ENCODE data around the gene ATRIP. TPM values are rescaled to one million over a fixed set of nuclear protein-coding genes. Genes with fewer than 3 reads are reported as not detected.
"Not testable (repeated sequence)": the region's sequence is repeated elsewhere in the genome, so short reads cannot be mapped to it uniquely, and the experiment has no call there.

The ATRIP gene
- total RNA-seq, 1 donor from 2014 or later = 5.9 TPM

- DNase-seq = no peak
These were observed 22.7 kb downstream of the ATRIP start for GRCh38 chr3:48469046-48469915.

GRCh38 chr3:48470286-48470685 is 23.7 kb downstream of the ATRIP start:
- no peak for DNase-seq

GRCh38 chr3:48472673-48472922 is 26.1 kb downstream of the ATRIP start:
- no peak for DNase-seq

GRCh38 chr3:48472923-48473616 is 26.5 kb downstream of the ATRIP start:
- DNase-seq = peak; percentile 84

- DNase-seq = no peak
These were observed 27.0 kb downstream of the ATRIP start for GRCh38 chr3:48473617-48473952.

- not testable (repeated sequence) for DNase-seq
These were observed 27.5 kb downstream of the ATRIP start for GRCh38 chr3:48474031-48474430.

GRCh38 chr3:48474619-48475018 is 28.1 kb downstream of the ATRIP start:
- DNase-seq = no peak

- DNase-seq = no peak
These were observed 28.7 kb downstream of the ATRIP start for GRCh38 chr3:48475188-48475587.

GRCh38 chr3:48476426-48477053 is 30.0 kb downstream of the ATRIP start:
- DNase-seq = no peak

- DNase-seq = no peak
These were observed 31.5 kb downstream of the ATRIP start for GRCh38 chr3:48477959-48478520.

GRCh38 chr3:48478626-48479555 is 32.4 kb downstream of the ATRIP start:
- no peak for DNase-seq

GRCh38 chr3:48480891-48481290 is 34.4 kb downstream of the ATRIP start:
- DNase-seq = not testable (repeated sequence)

GRCh38 chr3:48482822-48483221 is 36.3 kb downstream of the ATRIP start:
- not testable (repeated sequence) for DNase-seq

- no peak for DNase-seq
These were observed 40.4 kb downstream of the ATRIP start for GRCh38 chr3:48486952-48487351.

GRCh38 chr3:48492461-48493202 is 46.1 kb downstream of the ATRIP start:
- no peak for DNase-seq

- no peak for DNase-seq
These were observed 46.6 kb downstream of the ATRIP start for GRCh38 chr3:48493203-48493501.

- DNase-seq = no peak
These were observed 54.1 kb downstream of the ATRIP start for GRCh38 chr3:48500656-48501055.

- DNase-seq = no peak
These were observed 54.7 kb downstream of the ATRIP start for GRCh38 chr3:48501196-48501595.

GRCh38 chr3:48502121-48502520 is 55.6 kb downstream of the ATRIP start:
- no peak for DNase-seq

- DNase-seq = no peak
These were observed 56.2 kb downstream of the ATRIP start for GRCh38 chr3:48502728-48503168.

GRCh38 chr3:48503401-48504050 is 57.0 kb downstream of the ATRIP start:
- no peak for DNase-seq
